Uterus (tissue), 4 donors: ENCODE measurements around the gene TLE3. TPM values are rescaled to one million over a fixed set of nuclear protein-coding genes. Genes with fewer than 3 reads are reported as not detected.

ENCODE experiments used
- microRNA counts, 2 donors: library from miRNA; unstranded; fragments of <30 nt; microRNA quantifications; one replicate each; lab custom pipeline; 2016 to 2017
- microRNA-seq: library from miRNA; unstranded; fragments of <30 nt; microRNA quantifications from one replicate; pipeline ENCODE4, GENCODE V29; 2016; ENCODE audit warnings: borderline microRNAs expressed, borderline replicate concordance
- small RNA-seq: library from RNA; depleted of rRNA; stranded (forward); fragments of <200 nt; gene quantifications from one replicate; pipeline ENCODE3, GENCODE V24; 2016
- total RNA-seq, 4 donors: library from RNA; depleted of rRNA in 3 of 4; stranded (reverse); fragments of >200 nt in 3 of 4; gene quantifications; one replicate each; pipeline versions ENCODE4 v1.1.0 to v1.2.4, GENCODE V29; 2014 to 2023
- donor health status: DM: yes; HTN: yes; CAD: no.

The TLE3 gene
- total RNA-seq, 4 donors from 2014 or later = 7.4 to 244 (median 49.4) TPM

MicroRNAs within 50 kb of the gene (microRNA counts, 767-probe panel; counts per million panel counts)
- 0 counts per million in 2 donors for microRNA hsa-miR-629-5p (lab: Ali Mortazavi, UCI)

Small RNAs within 50 kb of the gene (microRNA-seq; reads per million reads assigned to microRNA genes)
- 227 reads per million, percentile 66 among the genes with 10 or more reads in this experiment for gene MIR629

Small RNAs within 50 kb of the gene (small RNA-seq; reads per million reads assigned to genes)
- gene MIR629 = 0.48 reads per million
